HG03439 (cell line): ENCODE results near the gene P2RX4.
"Not testable (repeated sequence)": the region's sequence is repeated elsewhere in the genome, so short reads cannot be mapped to it uniquely, and the experiment has no call there.

Experiments
- ATAC-seq: cut with Tn5 transposase; IDR thresholded peaks from one replicate; pipeline ENCODE4 v1.9.1; 2021; ENCODE audit warnings: mild to moderate bottlenecking, moderate library complexity; ENCODE audit not compliant: unreplicated experiment

The P2RX4 gene

DNA sequence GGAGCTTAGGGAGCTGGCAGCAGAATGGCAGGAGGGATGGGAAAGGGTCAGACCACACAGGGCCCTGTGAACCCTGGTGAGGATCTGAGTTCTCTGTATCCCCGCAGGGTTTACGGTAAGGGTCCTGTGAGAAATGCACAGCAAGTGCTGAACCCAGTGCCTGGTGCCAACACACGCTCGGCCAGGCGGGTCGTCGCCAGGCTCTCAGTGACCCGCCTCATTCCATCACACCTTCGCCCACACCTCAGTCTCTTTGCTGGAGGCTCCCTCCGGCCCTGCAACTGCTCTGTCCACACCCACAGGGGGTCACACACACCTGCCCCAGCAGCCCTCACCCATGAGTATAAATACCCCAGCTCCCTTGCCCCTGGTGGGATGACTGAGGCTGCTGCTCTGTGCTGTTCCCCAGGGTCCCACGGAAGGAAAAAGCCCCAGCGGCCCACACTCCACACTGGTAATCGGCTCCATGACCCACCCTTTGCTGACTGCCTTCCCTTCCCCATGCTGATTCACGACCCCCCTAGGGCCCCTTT, 63.5 kb downstream of the P2RX4 start:
- no peak for ATAC-seq

DNA sequence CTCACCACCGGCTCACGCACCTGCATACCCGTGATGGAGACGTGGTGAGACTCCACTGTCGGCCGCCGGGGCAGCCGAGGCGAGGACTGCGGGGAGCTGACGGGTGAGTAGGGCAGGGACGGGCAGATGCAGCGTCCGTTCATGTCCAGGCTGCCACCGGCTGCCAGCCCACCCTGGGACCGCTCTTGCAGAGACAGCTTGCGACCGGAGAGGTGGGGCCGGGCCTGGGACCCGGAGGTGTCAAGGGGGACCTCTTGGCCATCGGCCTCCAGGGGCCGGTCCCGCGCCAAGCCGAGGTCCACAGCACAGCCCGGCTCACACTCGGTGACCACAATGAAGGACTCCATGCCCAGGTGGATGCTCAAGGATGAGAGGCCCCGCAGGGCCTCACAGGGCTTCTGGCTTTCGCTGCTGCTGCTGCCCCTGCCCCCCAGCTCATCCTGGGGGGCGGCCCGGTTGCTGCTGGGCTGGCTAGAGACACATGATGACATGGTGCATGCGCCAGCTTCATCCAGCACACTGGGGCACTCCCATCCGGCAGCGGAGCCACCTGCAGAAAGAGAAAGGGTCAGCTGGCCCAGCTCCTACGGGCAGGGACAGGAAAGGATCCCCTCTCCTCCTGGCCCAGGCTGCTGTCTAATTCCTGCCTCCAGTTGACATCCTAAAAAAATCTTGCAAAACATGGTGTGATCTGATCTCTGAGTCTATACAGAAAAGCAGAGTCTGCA, 64.3 kb downstream of the P2RX4 start:
- ATAC-seq = no peak

DNA sequence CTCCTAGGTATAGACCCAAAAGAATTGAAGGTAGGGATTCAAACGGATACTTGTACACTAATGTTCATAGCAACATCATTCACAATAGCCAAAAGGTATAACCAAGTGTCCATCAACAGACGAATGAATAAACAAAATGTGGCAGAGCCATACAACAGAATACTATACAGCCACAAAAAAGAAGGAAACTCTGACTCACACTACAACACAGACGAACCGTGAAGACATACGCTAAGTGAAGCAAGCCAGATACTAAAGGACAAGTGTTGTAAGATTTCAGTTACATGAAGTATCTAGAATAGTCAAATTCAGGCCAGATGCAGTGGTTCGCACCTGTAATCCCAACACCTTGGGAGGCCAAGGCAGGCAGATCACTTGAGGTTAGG, 67.4 kb downstream of the P2RX4 start:
- ATAC-seq = no peak

DNA sequence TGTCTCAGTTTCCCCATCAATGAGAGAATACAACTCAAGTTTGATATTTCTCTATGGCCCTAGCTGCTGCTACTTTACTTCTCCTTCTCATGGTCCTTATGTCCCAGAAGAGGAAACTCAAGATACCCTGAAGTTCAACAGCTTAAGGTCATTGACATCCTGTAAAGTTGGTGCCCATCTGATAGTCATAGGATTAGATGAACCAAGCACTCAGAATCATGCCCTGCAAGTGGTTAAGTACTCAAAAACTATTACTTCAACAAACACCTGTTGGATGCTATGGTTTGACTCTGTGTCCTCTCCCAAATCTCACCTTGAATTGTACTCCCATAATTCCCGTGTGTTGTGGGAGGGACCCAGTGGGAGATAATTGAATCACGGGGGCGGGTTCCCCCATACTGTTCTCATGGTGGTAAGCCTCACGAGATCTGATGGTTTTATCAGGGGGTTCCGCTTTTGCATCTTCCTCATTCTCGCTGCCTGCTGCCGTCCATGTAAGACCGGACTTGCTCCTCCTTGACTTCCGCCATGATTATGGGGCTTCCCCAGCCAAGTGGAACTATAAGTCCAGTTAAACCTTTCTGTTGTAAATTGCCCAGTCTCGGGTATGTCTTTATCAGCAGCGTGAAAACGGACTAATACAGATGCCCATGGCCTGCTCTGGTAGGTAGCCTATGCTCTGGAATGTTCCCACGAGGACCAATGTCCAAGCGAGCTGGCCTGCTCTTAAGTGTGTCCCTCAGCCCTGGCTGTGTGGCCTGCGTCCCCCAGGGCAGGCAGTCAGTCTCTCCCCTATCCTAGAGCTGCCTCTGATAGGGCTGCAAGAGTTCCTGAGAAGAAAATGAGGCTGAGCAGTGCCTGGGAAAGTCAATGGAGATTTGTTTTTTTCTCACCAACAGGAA, 68.5 kb downstream of the P2RX4 start:
- ATAC-seq = no peak

DNA sequence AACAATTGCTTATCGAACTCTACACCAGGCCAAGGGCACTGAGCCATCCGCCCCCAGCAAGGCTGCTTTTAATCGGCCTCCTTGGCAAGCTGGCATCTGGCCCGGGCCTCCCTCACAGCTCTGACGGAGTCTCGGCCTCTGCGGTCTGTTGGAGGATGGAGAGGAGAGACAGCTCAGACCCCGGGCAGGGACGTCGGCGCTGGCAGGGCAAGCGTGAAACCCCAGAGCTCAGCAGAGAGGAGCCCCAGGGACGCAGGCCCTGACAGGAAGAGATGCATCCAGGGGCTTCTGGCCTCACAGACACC, 69.1 kb downstream of the P2RX4 start:
- ATAC-seq = no peak

DNA sequence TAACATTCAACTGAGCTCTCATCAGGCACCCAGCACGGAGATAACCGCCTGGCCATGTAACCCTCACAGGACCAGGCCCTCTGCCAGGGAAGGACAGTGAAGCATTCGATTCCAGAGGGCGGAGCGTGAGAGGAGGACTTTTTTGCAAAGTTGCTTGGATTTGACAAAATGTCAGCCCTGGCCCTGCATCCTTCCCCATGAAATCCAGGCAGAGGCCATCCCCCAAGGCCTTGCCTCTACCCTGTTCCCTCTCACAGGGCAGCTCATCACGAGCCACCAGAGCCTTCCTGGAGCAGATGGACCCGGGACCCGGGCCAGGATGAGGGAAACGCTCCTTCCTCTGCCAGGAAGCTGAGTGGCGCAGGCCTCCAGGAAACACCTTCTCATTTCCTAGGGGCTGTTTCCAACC, 69.6 kb downstream of the P2RX4 start:
- ATAC-seq = no peak

DNA sequence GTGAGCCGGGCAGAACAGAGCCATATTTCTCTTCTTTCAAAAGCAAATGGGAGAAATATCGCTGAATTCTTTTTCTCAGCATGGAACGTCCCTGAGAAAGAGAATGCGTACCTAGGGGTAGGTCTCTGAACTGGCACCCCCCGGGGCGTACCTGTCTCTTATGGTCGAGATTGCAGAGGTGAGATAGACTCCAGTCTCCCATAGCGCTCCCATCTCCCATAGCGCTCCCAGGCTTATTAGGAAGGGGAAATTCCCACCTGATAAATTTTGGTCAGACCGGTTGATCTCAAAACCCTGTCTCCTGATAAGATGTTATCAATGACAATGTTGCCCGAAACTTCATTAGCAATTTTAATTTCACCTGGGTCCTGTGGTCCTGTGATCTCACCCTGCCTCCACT, 70.6 kb downstream of the P2RX4 start:
- not testable (repeated sequence) for ATAC-seq

DNA sequence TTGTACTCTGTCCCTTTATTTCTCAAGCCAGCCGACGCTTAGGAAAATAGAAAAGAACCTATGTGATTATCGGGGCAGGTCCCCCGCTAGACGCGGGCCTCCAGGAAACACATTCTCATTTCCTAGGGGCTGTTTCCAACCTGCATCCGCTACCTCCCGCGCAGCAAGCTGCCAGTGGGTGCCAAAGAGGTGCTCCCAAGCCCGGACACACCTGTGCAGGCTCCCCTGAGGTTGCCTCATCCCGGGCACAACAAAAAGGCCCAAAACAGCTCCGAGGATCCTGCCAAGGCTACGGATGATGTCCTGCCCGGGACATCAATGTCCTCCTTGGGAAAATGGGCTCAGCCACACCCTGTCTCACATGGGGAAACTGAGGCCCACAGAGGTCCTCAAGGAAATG, 71.2 kb downstream of the P2RX4 start:
- ATAC-seq = not testable (repeated sequence)

DNA sequence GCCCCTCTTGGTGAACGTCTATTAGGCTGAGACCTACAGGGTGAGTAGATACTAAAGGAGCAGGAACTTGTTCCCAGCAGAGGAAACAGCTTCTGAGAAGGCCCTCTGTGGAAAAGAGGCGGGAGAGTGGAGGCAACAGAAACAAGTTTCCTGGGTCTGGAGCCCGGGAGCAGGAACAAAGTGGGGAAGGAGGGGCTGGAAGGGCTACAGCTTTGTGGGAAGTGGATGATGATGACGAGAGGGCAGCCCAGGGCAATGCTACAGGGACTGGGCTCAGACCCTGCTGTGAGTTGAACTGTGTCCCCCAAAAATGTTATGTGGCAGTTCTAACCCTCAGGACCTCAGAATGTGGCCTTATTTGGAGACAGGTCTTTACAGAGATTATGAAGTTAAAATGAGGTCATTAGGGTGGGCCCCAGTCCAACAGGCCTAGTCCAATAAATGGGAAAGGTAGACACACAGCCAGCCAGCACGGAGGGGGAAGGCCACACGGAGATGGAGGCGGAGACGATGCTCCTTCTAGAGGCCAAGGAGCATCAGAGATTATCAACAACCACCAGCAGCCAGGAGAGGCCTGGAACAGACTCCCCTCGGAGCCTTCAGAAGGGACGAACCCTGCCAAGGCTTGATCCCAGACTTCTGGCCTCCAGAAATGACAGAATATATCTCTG, 72.3 kb downstream of the P2RX4 start:
- ATAC-seq = no peak

DNA sequence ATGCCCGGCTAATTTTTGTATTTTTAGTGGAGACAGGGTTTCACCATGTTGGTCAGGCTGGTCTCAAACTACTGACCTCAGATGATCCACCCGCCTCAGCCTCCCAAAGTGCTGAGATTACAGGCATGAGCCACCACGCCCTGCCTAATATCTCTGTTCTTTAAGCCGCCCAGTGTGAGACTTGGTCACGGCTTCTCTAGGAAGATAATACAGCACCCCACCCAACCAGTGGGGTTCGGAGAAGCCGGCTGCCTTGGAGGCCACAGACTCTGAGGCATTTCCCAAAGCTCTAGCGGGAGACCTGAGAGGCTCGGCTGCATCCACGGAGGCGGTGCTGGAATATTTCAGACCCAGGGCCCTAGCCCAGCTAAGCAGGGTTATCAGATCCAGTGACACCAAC, 73.0 kb downstream of the P2RX4 start:
- ATAC-seq = not testable (repeated sequence)

DNA sequence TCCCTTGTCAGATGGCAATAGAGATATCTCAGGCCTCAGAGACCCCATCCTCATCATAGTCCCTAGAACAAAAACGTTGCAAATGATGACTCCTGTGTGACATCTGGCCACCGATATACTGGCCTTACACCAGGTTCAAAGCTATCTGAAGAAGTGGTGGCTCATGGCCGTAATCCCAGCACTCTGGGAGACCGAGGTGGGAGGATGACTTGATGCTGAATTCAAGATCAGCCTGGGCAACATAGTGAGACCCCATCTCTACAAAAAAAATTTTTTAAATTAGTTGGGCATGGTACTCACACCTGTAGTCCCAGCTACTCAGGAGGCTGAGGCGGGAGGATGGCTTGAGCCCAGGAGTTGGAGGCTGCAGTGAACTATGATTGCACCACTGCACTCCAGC, 73.5 kb downstream of the P2RX4 start:
- ATAC-seq = no peak
